Coronary artery (tissue), 2 donors: ENCODE measurements around the gene IL17D.

ENCODE experiments used
- DNase-seq: peaks from one replicate; pipeline ENCODE4 v3.0.0-alpha.2; 2017; ENCODE audit warnings: low spot score
- H3K27ac ChIP-seq, 2 donors: fragments of 200-600 bp; sonication (generic); one replicate each; pipeline ENCODE4 v1.5.1; 2016 to 2019
- H3K4me3 ChIP-seq: fragments of 200-600 bp; sonication (generic); 2 replicates; pipeline ENCODE4 v1.5.1; 2016; ENCODE audit warnings: mild to moderate bottlenecking, moderate library complexity
- TF ChIP-seq, protein P1 (sequence below): fragments of 200-600 bp; sonication (generic); IDR thresholded peaks from one replicate; pipeline ENCODE4 v1.5.1; 2019; ENCODE audit warnings: antibody characterized with exemption

The IL17D gene

DNA sequence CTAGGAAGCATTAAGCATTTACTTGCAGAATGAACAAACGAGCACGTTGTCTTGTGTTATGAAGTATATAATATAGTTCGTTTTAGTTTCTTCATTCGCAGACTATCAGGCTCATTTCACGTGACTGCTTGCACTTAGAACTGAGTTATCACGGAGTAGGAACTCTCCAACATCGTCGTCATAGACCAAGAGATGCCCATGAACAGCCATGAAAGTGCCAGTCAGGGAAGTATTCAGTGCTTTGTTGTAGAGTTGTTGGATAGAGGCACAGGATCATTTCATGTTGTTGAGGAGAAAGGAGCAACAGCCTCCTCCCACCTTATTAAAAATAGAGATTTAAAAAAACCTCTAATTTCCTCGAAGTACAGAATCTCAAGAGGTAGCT lies 977 bp upstream of the IL17D start:
- TF ChIP-seq, protein P1, sequence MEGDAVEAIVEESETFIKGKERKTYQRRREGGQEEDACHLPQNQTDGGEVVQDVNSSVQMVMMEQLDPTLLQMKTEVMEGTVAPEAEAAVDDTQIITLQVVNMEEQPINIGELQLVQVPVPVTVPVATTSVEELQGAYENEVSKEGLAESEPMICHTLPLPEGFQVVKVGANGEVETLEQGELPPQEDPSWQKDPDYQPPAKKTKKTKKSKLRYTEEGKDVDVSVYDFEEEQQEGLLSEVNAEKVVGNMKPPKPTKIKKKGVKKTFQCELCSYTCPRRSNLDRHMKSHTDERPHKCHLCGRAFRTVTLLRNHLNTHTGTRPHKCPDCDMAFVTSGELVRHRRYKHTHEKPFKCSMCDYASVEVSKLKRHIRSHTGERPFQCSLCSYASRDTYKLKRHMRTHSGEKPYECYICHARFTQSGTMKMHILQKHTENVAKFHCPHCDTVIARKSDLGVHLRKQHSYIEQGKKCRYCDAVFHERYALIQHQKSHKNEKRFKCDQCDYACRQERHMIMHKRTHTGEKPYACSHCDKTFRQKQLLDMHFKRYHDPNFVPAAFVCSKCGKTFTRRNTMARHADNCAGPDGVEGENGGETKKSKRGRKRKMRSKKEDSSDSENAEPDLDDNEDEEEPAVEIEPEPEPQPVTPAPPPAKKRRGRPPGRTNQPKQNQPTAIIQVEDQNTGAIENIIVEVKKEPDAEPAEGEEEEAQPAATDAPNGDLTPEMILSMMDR: no peak
- Histone ChIP-seq H3K27ac (no peak overlapping the region), H3K4me3 (peak overlapping the region; percentile 83)
- DNase-seq: no peak

DNA sequence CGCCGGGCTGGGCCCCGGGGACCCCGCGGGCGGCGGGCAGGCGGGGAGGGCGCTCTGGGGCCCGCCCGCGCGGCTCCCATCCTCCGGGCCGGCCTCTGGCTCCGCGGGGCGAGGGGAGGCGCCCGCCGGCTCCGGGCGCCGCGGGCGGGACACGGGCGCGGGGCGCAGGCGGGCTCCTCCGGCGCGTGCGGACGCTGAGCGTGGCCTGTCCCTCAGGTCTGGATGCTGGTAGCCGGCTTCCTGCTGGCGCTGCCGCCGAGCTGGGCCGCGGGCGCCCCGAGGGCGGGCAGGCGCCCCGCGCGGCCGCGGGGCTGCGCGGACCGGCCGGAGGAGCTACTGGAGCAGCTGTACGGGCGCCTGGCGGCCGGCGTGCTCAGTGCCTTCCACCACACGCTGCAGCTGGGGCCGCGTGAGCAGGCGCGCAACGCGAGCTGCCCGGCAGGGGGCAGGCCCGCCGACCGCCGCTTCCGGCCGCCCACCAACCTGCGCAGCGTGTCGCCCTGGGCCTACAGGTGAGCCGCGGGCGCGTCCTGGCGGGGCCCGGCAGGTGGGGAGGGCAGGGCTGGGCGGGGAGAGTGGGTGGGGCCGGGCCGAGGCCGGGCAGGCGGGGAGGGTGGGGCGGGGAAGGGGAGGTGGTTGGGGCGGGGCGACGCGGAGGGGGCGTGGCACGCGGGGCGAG lies 420 bp downstream of the IL17D start:
- Histone ChIP-seq H3K27ac (peak overlapping the region in 1 of 2 donors; percentile 84), H3K4me3 (peak overlapping the region; percentile 83)
- TF ChIP-seq, protein P1: peak; percentile 45
- no peak for DNase-seq

DNA sequence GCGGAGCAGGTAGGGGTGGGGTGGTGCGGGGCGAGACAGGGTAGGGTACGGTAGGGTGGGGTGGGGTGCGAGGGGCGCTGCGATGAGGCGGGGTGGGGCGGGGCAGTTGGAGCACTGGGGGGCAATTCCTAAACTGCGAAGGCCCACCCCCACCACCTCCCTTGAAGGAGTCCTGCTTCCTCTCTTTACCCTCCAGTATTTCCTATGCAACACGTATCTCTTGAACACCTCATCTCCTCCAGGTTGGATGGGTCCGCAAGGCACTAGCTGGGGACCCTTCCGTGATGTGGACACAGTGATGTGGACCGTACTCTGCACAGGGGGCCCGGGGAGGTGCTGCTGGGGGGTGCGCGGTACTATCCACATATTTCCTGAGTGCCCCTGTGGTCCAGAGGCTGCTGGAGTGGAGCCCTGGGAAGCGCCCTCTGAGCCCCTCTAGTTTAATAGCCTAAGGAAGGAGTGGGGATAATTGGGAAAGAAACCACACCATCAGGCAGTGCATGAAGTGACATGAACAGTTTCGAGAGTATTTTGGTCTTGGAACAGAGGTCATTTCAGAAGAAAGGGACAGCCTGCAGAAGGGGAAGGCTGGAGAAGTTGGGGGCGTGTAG lies 1.1 kb downstream of the IL17D start:
- DNase-seq: no peak
- TF ChIP-seq, protein P1: no peak
- Histone ChIP-seq H3K27ac (peak overlapping the region in 1 of 2 donors; percentile 84), H3K4me3 (peak overlapping the region; percentile 83)

DNA sequence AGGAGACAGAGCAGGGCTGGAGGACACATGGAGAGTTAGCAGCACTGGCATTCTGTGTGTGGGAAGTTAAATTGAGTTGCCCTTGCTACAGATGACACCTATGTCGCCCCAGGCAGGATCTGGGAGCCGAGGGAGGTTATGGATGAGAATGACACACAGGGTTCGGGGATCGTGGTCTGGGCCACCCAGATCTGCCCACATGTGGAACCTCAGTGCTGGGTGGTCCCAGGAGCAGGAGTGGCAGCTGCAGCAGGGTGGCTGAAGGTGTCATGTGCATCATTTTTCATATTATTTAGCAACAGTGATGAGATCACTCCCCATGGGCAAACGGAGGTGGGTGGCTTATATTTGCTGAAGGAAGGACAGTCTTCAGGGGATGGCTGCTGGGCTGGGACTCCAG lies 3.2 kb downstream of the IL17D start:
- no peak overlapping the region for H3K27ac ChIP-seq
- TF ChIP-seq, protein P1: no peak
- DNase-seq: no peak
- no peak overlapping the region for H3K4me3 ChIP-seq

DNA sequence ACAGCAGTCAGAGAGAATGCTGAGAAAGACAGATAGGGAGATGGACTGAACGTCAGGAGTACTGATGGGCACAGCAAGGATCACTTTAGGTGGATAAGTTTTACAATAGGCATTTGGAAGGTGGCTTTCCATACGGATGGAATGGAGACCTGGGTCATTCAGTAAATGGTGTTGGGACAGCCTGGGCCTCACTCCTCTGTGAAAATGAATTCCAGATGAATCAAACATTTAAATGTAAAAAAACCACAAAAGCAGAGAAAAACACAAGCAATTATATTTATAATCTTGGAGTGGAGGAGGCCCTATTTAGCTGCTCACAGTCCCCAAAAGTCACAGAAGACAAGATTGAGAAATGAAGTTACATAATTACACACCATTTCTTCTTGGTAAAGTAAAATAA lies 4.7 kb downstream of the IL17D start:
- TF ChIP-seq, protein P1: no peak
- Histone ChIP-seq H3K27ac (peak overlapping the region in 1 of 2 donors; percentile 29), H3K4me3 (no peak overlapping the region)
- DNase-seq: no peak

DNA sequence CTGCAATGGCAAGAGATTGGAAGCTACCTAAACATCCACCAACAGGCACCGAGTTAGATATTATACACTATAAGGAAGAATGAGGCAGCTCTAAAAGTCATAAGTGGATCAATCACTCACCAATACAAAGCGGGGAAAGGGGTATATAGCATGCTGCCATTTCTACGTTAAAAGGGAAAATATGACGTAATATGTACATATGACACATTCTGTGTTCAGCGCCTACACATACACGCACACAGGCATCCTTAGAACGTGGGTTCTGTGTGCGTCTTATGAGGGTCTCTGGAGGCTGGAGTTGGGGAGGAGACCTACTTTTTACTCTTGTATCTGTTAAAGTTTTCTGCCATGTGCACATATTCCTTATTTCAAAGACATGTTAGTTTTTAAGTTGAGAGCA lies 5.9 kb downstream of the IL17D start:
- Histone ChIP-seq H3K4me3 (no peak overlapping the region), H3K27ac (peak overlapping the region in 1 of 2 donors; percentile 79)
- DNase-seq: no peak
- TF ChIP-seq, protein P1: no peak

DNA sequence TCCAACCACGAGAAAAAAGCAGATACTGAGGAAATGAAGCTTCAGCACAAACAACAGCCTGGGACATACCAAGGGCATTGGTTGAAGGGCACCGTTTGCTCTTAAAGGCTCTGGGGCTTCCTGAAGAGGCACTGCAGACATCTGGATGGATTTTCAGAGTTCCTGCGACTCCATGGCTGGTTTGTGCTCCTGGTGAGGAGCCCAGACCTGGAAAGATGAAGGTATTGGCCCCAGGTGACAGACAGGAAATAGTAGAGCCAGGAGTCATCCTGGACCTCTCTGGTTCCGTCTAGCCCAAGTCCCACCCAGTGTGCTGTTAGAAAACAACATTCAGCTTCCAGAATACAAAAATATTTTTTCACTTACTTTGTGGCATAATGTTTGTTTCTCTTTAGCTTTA lies 6.3 kb downstream of the IL17D start:
- H3K27ac ChIP-seq: peak overlapping the region in 1 of 2 donors; percentile 79
- TF ChIP-seq, protein P1: no peak
- DNase-seq: no peak
- H3K4me3 ChIP-seq: no peak overlapping the region
